ENCODE measurements around the gene TSPEAR.

DNA sequence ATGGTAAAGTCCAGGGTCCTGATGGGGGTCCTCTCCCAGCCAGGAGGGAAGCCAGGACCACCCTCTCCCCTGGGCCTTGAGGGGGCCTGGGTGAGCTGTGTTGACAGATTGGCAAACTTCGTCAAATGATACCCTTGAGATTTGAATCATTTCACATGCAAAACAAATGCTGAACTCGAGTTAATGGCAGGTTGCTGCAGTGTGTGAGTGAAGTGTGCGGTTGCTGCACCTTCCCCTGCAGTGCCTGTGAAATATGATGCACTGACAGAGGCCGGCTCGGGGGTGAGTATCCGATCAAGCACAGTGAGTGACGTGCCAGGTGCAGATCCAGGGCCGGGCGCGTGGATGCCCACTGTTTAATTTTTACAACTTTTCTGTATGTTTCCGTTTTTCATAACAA is 23.7 kb downstream of the TSPEAR start:
- no peak for TF ChIP-seq POLR2A (IDR thresholded peaks at IDR 0.05)
- TF ChIP-seq, protein P1, sequence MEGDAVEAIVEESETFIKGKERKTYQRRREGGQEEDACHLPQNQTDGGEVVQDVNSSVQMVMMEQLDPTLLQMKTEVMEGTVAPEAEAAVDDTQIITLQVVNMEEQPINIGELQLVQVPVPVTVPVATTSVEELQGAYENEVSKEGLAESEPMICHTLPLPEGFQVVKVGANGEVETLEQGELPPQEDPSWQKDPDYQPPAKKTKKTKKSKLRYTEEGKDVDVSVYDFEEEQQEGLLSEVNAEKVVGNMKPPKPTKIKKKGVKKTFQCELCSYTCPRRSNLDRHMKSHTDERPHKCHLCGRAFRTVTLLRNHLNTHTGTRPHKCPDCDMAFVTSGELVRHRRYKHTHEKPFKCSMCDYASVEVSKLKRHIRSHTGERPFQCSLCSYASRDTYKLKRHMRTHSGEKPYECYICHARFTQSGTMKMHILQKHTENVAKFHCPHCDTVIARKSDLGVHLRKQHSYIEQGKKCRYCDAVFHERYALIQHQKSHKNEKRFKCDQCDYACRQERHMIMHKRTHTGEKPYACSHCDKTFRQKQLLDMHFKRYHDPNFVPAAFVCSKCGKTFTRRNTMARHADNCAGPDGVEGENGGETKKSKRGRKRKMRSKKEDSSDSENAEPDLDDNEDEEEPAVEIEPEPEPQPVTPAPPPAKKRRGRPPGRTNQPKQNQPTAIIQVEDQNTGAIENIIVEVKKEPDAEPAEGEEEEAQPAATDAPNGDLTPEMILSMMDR (IDR thresholded peaks at IDR 0.05) = no peak

Measured in testis (tissue), 2 donors.